Testis (tissue), 3 donors: ENCODE measurements around the gene CARD10. TPM values are rescaled to one million over a fixed set of nuclear protein-coding genes. Genes with fewer than 3 reads are reported as not detected.
A peak's percentile ranks its signal among the peaks of the same experiment; 100 is the strongest.

Source experiments
- DNase-seq: peaks from one replicate; pipeline ENCODE4 v3.0.0-alpha.2; 2019
- H3K27ac ChIP-seq, 2 donors: fragments of 200-600 bp; sonication (generic); one replicate each; pipeline ENCODE4 v1.5.1; 2019
- H3K27me3 ChIP-seq: fragments of 200-600 bp; sonication (generic); one replicate; pipeline ENCODE4 v1.5.1; 2019
- H3K36me3 ChIP-seq: fragments of 200-600 bp; sonication (generic); one replicate; pipeline ENCODE4 v1.5.1; 2017; ENCODE audit warnings: low read depth; ENCODE audit errors: missing control alignments
- H3K4me1 ChIP-seq: fragments of 200-600 bp; sonication (generic); one replicate; pipeline ENCODE4 v1.5.1; 2019
- H3K4me3 ChIP-seq, 2 donors: fragments of 200-600 bp; sonication (generic); one replicate each; pipeline ENCODE4 v1.5.1; 2017 to 2019
- H3K9me3 ChIP-seq: fragments of 200-600 bp; sonication (generic); one replicate; pipeline ENCODE4 v1.5.1; 2017
- POLR2A ChIP-seq: fragments of 450-650 bp; IDR thresholded peaks from one replicate; pipeline ENCODE4 v1.6.1; 2017; ENCODE audit warnings: antibody characterized with exemption, mild to moderate bottlenecking, moderate library complexity
- WGBS, 2 donors: methylation state at CpG; one replicate each; pipeline ENCODE4 v1.1.5; 2018; 5-methylcytosine and 5-hydroxymethylcytosine counted together
- intact Hi-C: fragments of 100-400 bp; cut with DNase I; formaldehyde crosslinking; loops from one replicate; pipeline ENCODE4 v1.15.1; 2023; ENCODE audit warnings: low total_unique reads
- polyA plus RNA-seq: library from polyadenylated mRNA; stranded (reverse); fragments of 350-450 nt; fragmentation: Illumina TruSeq; extraction: RNeasy Lipid Tissue Mini Kit (QIAGEN cat#74804); gene quantifications from one replicate; pipeline ENCODE4 v1.2.3, GENCODE V29; 2014; ENCODE audit warnings: low read depth, low replicate concordance; ENCODE audit not compliant: insufficient read depth
- total RNA-seq, 2 donors: library from RNA; depleted of rRNA; stranded (reverse); fragments of >200 nt; gene quantifications; one replicate each; pipeline ENCODE4 v1.2.3, GENCODE V29; 2016
- TF ChIP-seq, protein P1 (sequence below), 3 experiments: fragments of 450-650 bp in 2 of 3; fragments of 200-600 bp in 1 of 3; sonication (generic) in 1 of 3; IDR thresholded peaks; one replicate each; pipeline ENCODE4 v1.5.1; 2016 to 2019; ENCODE audit warnings: antibody characterized with exemption in 3 of 3, mild to moderate bottlenecking in 2 of 3, moderate library complexity in 1 of 3

CARD10 gene
- total and polyA plus RNA-seq, 3 donors from 2014 or later: 42.6 to 113 (median 89.8) TPM

DNA sequence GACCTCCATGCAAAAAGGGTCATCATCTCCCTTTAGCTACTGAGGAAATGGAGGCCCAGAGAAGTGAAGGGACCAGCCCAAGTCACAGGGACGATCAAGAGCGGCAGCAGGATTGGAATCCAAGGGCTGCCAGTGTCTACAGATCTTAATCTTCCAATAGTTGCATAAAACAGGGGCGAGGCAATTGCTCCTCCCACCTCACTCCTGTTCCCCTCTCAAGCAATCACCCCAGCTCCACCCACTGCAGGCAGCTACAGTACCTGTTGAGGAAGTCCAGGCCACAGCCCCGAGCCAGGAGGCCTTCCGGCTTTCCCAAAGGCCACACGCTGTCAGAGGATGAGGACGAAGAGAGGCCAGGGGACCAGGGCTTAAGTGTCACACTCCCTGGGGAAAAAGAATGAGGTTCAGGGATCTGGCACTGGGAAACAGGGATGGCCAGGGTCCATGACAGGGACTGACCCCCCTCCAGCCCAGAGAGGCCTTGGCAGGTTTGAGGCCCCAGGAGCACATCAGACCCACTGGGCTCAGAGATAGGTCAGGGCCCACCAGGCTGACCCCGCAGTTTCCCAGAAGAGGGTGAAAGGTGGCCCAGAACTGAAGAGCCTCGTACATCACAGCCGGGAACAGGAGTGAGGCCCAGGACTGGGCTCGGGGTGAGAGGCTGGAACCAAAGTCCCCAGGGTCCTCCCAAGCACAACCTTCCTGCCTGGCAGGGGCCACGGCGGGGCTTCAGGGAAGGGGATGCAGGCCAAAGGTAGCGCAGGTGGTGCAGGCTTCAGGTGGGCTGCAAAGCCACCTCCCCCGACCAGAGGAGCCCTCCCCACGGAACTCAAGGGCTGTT, 16.7 kb downstream of the CARD10 start:
- H3K27ac ChIP-seq: no peak overlapping the region
- no peak for TF ChIP-seq POLR2A
- TF ChIP-seq, protein P1, sequence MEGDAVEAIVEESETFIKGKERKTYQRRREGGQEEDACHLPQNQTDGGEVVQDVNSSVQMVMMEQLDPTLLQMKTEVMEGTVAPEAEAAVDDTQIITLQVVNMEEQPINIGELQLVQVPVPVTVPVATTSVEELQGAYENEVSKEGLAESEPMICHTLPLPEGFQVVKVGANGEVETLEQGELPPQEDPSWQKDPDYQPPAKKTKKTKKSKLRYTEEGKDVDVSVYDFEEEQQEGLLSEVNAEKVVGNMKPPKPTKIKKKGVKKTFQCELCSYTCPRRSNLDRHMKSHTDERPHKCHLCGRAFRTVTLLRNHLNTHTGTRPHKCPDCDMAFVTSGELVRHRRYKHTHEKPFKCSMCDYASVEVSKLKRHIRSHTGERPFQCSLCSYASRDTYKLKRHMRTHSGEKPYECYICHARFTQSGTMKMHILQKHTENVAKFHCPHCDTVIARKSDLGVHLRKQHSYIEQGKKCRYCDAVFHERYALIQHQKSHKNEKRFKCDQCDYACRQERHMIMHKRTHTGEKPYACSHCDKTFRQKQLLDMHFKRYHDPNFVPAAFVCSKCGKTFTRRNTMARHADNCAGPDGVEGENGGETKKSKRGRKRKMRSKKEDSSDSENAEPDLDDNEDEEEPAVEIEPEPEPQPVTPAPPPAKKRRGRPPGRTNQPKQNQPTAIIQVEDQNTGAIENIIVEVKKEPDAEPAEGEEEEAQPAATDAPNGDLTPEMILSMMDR (IDR thresholded peaks at IDR 0.05): no peak
- H3K4me3 ChIP-seq: no peak overlapping the region
- H3K9me3 ChIP-seq: no peaks in the 10 kb centered on the region
- H3K4me1 ChIP-seq: peaks cover 52% of the 10 kb centered on the region
- no peaks in the 10 kb centered on the region for H3K36me3 ChIP-seq
- H3K27me3 ChIP-seq: no peaks in the 10 kb centered on the region
- WGBS, 2 donors: 65 to 73% methylated on average over 4 to 16 of the region's 16 CpGs
- intact Hi-C loops: no loop called here
- DNase-seq: no peak

DNA sequence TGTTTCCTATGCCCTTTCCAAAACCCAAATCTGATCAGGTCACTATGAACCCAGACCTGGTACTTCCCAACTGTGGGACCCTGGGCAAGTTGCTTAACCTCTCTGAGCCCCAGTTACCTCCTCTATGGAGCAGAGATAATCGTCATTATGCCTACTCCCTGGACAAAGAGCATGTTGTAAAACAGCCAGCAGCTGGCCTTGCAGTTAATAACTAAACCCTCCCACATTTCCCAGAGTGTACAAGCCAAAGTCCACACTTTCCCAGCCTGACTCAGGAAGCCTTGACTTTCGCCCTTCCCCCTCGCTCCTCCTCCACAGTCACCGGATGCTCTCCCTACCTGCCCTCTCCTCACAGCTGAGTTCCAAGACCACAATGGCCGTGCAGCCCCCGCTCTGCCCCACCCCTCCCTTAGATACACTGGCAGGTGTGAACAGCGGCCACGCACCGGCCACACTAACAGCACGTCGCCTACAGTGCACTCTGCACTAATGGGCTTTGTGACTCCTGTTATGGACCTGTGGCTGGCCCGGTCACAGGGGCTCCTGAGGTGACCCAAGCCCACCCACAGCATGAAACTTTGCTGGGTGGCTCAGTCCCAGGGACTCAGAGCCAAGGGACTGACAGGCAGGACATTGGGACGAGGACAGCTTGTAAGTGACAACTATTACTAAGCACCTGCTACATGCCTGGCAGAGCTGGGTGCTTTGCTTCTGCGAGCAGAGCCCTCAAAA, 17.4 kb downstream of the CARD10 start:
- Histone ChIP-seq H3K27ac (peak overlapping the region in 1 of 2 donors; percentile 6), H3K27me3 (no peaks in the 10 kb centered on the region), H3K9me3 (no peaks in the 10 kb centered on the region), H3K36me3 (no peaks in the 10 kb centered on the region), H3K4me1 (peaks cover 52% of the 10 kb centered on the region), H3K4me3 (no peak overlapping the region)
- TF ChIP-seq, protein P1 (IDR thresholded peaks at IDR 0.05): no peak
- TF ChIP-seq POLR2A: no peak
- intact Hi-C loops: no loop called here
- peak; percentile 93 for DNase-seq
- 25 to 33% methylated on average over 12 to 14 of the region's 14 CpGs for WGBS, 2 donors

DNA sequence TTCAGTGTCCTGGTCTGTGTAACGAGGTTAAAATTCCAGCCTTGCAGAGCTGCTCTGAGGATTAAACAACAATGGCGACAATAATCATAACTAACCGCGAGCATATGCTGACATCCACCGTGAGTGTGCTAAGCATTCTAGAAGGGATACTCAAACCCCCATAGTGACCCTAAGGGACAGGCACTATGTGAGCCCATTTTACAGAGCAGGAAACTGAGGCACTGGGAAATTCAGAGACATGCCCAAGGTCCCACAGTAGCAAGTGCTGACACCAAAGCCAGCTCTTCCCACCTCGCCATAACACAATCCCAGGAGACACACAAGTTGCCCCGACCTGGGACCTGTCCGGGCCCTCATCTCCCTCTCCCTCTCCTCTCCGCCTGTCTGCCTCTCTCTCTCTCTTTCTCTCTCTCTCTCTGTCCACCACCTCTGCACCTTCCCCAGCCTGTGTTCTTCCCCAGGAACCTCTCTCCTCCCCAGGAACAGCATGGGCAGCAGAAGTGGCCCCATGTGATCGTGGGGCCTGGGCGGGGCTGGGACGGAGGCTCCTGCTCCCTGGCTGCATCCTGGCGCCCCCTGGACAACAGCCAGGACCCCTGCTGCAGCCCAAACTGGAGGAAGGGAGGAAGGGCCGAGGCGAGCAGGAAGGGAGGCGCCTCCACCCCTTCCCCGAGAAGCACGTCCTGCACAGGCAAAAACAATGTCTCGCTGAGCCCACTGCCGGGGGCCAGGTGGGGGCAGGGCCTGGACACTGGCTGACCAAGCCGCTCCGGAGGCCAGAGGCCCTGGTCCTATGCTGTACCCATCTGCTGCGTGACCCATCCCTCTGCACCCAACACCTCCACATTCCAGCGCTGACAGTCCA, 18.2 kb downstream of the CARD10 start:
- H3K4me3 ChIP-seq: no peak overlapping the region
- 35 to 76% methylated on average over 10 to 24 of the region's 24 CpGs for WGBS, 2 donors
- peaks cover 52% of the 10 kb centered on the region for H3K4me1 ChIP-seq
- no peaks in the 10 kb centered on the region for H3K27me3 ChIP-seq
- DNase-seq: no peak
- H3K36me3 ChIP-seq: no peaks in the 10 kb centered on the region
- no peak for TF ChIP-seq POLR2A
- TF ChIP-seq, protein P1 (IDR thresholded peaks at IDR 0.05): no peak
- intact Hi-C loops: no loop called here
- peak overlapping the region; percentile 6 to 33 for H3K27ac ChIP-seq
- H3K9me3 ChIP-seq: no peaks in the 10 kb centered on the region

DNA sequence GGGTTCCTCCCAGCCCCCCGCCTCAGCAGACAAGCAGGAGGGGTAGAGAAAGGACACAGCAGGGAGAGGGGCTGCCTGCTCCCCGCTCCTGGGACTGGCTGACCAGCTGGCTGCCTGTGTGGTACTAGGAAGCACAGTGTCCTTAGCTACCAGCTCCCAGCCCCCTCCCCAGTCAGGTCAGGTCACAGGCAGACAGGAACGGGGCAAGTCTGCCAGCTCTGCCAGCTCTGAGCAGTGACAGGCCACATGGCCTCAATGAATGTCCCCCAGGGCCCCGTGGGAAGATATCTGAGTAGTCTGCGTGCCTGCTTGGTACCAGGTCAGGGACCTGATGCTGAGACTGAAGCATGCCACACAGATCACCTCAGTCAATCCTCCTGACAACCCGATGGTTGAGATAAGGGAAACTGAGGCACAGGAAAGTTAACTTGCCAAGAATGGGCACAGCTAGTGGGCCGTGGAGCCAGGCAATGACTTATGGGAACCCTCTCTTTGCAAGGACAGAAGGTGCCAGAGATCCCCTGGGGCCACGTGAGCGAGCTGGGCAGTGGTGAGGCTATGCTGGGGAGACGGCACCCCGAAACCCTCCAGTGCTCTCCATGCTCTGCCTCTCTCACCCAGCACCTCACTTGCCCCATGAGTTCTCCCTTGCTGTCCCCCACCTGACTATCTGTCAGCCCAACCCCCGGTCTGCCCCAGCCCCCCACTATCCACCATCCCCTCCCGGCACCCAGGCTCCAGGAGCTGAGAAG, 19.2 kb downstream of the CARD10 start:
- WGBS, 2 donors: 82 to 87% methylated on average over 11 to 13 of the region's 13 CpGs
- no peaks in the 10 kb centered on the region for H3K9me3 ChIP-seq
- DNase-seq: no peak
- H3K4me3 ChIP-seq: no peak overlapping the region
- H3K27ac ChIP-seq: peak overlapping the region; percentile 53 to 67
- no peaks in the 10 kb centered on the region for H3K36me3 ChIP-seq
- no peak for TF ChIP-seq POLR2A
- TF ChIP-seq, protein P1 (IDR thresholded peaks at IDR 0.05): no peak
- peaks cover 52% of the 10 kb centered on the region for H3K4me1 ChIP-seq
- intact Hi-C loops: no loop called here
- no peaks in the 10 kb centered on the region for H3K27me3 ChIP-seq
